ENCODE results near the gene JKAMP. TPM values are rescaled to one million over a fixed set of nuclear protein-coding genes. Genes with fewer than 3 reads are reported as not detected.

Gene JKAMP
- total RNA-seq, 1 donor = 104 TPM

- no peak for DNase-seq (ENCODE audit: low read depth)
- no peak for TF ChIP-seq CTCF (IDR thresholded peaks at IDR 0.05; ENCODE audit: insufficient read depth, low read depth, low read length)
- no peak overlapping the region for H3K4me3 ChIP-seq (ENCODE audit: low read depth, low read length)
These were observed 8.1 kb downstream of the JKAMP start for GRCh38 chr14:59492384-59492783.

GRCh38 chr14:59500732-59501131, 16.4 kb downstream of the JKAMP start:
- TF ChIP-seq CTCF (IDR thresholded peaks at IDR 0.05; ENCODE audit: insufficient read depth, low read depth, low read length) = no peak
- no peak for DNase-seq (ENCODE audit: low read depth)
- H3K4me3 ChIP-seq (ENCODE audit: low read depth, low read length) = no peak overlapping the region

- TF ChIP-seq CTCF (IDR thresholded peaks at IDR 0.05; ENCODE audit: insufficient read depth, low read depth, low read length) = no peak
- no peak overlapping the region for H3K4me3 ChIP-seq (ENCODE audit: low read depth, low read length)
- DNase-seq (ENCODE audit: low read depth) = no peak
These were observed 18.9 kb downstream of the JKAMP start for GRCh38 chr14:59503256-59503655.

- H3K4me3 ChIP-seq (ENCODE audit: low read depth, low read length) = no peak overlapping the region
- peak; percentile 100 for TF ChIP-seq CTCF (IDR thresholded peaks at IDR 0.05; ENCODE audit: insufficient read depth, low read depth, low read length)
- peak; percentile 61 for DNase-seq (ENCODE audit: low read depth)
These were observed 22.9 kb downstream of the JKAMP start for GRCh38 chr14:59507063-59507751.

- no peak overlapping the region for H3K4me3 ChIP-seq (ENCODE audit: low read depth, low read length)
- no peak for DNase-seq (ENCODE audit: low read depth)
- no peak for TF ChIP-seq CTCF (IDR thresholded peaks at IDR 0.05; ENCODE audit: insufficient read depth, low read depth, low read length)
These were observed 23.4 kb downstream of the JKAMP start for GRCh38 chr14:59507752-59508103.

DNA sequence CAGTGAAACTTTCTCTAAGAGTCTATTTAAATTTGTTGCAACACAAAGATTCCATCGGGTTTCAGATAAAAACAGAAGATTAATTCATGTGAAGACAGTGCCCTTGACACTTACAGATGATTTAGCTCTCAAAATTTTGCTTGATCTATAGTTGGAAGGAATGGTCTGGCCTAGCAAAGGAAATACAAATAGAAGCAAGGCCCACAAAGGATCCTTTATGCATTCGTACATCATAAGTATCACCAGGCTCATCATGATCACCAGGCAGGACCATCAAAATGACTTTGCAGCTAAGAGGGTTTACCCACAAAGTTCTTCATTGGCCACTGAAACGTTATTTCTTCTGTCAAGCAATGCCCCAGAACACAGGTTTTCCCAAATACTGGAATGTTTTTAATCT, 24.8 kb downstream of the JKAMP start:
- DNase-seq (ENCODE audit: low read depth) = no peak
- TF ChIP-seq CTCF (IDR thresholded peaks at IDR 0.05; ENCODE audit: insufficient read depth, low read depth, low read length) = no peak
- no peak overlapping the region for H3K4me3 ChIP-seq (ENCODE audit: low read depth, low read length)

GRCh38 chr14:59510001-59510400, 25.7 kb downstream of the JKAMP start:
- no peak overlapping the region for H3K4me3 ChIP-seq (ENCODE audit: low read depth, low read length)
- no peak for DNase-seq (ENCODE audit: low read depth)
- TF ChIP-seq CTCF (IDR thresholded peaks at IDR 0.05; ENCODE audit: insufficient read depth, low read depth, low read length) = no peak

Data from fibroblast of villous mesenchyme (primary cell).